ENCODE measurements around the gene GPD1L.
"Not testable (repeated sequence)": the region's sequence is repeated elsewhere in the genome, so short reads cannot be mapped to it uniquely, and the experiment has no call there.

GPD1L gene

GRCh38 chr3:32186097-32186496 is 79.7 kb downstream of the GPD1L start:
- no peak for DNase-seq

DNA sequence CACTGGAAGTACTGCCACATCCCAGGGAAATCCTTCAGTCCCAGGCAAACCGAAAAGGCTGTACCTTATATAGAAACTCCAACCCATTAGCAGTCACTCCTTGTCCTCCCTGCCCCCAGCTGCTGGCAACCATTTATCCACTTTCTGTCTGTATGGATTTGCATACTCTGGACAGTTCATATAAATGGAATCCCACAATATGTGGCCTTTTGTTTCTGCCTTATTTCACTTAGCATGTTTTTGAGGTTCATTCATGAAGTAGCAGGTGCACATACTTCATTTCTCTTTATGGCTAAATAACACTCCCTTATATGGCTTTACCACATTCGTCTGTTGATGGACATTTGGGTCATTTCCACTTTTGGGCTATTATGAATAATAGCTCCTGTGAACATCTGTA is 80.5 kb downstream of the GPD1L start:
- DNase-seq = no peak

- no peak for DNase-seq
Measured at GRCh38 chr3:32189693-32190092, 83.3 kb downstream of the GPD1L start.

DNA sequence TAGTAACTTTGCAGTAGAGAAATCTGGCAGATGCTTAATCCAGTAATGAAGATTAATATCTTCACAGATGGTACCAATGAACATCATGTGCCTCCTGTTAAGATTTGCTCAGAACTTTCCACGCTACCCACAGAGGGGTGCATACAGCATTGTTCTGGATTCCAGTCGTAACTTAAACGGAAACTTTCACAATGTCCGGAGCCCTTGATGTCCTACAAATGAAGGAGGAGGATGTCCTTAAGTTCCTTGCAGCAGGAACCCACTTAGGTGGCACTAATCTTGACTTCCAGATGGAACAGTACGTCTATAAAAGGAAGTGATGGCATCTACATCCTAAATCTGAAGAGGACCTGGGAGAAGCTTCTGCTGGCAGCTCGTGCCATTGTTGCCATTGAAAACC is 84.1 kb downstream of the GPD1L start:
- DNase-seq = not testable (repeated sequence)

DNA sequence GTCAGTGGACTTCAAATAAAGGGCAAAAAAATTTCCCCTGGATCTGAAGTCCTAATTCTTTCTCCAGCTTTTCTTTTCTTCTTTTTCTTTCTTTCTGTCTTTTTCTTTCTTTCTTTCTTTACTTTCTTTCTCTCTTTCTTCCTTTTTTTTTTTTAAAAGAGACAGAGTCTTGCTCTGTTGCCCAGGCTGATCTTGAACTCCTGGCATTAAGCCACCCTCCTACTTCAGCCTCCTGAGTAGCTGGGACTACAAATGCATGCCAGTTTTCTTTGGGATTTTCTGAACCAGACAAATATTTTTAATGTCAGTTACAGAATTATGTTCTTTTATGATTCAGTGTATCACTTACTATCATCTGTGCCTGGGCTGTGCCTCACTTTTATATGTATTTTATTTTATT is 86.7 kb downstream of the GPD1L start:
- no peak for DNase-seq

DNA sequence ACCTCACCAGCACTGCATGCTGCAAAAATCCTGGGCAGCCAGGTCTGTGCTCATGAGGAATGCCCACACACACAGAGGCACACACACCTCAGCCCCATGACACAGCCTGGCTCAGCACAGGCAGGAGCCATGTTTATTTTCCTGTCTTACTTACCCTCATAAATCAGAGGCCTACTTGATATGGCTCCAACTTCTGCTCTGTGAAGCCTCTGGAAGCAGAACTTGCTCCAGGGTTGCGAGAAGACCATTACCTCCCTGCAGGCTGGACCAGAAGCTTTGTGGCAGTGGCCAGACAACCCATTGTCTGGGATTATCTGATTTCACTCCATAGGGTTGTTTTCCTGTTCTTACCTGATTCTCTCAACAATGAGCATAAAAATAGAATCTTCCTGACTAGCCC is 88.2 kb downstream of the GPD1L start:
- no peak for DNase-seq

- no peak for DNase-seq
Measured at GRCh38 chr3:32195995-32196540, 89.6 kb downstream of the GPD1L start.

GRCh38 chr3:32197991-32198390 is 91.6 kb downstream of the GPD1L start:
- no peak for DNase-seq

- DNase-seq = no peak
Measured at GRCh38 chr3:32198714-32199113, 92.3 kb downstream of the GPD1L start.

- DNase-seq = no peak
Measured at GRCh38 chr3:32200490-32200889, 94.1 kb downstream of the GPD1L start.

GRCh38 chr3:32200992-32201758 is 94.8 kb downstream of the GPD1L start:
- DNase-seq = no peak

GRCh38 chr3:32202496-32202895 is 96.1 kb downstream of the GPD1L start:
- DNase-seq = no peak

GRCh38 chr3:32203854-32204253 is 97.4 kb downstream of the GPD1L start:
- DNase-seq = no peak

- DNase-seq = no peak
Measured at GRCh38 chr3:32208447-32208846, 102.0 kb downstream of the GPD1L start.

DNA sequence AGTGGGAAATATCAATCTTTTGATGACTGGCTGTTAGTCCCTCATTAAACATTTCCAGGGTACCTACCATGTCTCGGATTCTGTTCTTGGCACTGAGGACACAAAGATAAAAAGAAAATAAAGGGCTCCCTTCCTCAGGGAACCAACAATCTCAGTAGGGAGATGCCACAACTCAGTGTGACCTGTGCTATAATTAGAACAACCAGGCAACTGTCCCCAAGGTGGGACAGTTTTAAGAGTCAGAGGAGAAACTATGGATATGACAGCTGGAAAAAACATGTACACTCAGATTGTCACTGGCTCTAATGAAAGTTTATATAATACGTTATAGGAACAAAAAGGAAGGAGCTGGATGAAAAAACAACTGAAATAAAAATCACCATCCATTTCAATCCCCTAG is 108.8 kb downstream of the GPD1L start:
- no peak for DNase-seq

DNA sequence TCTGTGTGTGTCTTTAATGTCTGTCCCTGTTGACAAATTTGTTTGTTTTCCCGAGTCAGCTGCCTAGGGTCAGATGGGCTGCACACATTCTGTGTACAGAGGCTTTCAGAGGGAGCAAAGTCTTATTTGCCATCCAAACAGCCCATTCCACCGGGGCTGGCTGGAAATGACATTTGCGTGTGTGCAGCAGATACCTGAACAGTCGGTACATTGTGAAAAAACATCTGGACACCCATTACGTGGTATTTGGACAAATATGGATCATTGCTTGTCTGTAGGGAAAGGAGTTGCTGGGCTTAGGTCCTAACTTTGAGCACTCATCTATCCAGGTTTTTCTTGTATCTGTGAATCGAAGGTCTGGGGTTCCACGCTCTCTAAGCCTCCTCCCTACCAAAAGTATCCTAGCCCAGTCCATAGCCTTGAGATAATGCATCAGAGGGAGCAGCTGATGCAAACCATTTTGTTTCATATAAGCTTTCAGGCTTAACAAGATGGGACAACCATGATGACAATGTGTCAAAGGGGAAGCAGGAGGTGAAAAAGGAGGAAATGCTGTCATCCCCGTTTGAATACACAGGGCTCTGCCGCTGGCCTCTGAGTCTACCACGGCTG is 109.9 kb downstream of the GPD1L start:
- DNase-seq = no peak

GRCh38 chr3:32217339-32217738 is 110.9 kb downstream of the GPD1L start:
- DNase-seq = no peak

Measured in NCI-H1436 (cell line).